NCI-H1048 (cell line): ENCODE results near the gene SEC24D.

Experiments
- DNase-seq: peaks from one replicate; lab custom pipeline; 2025; lab: John Stamatoyannopoulos, UW

SEC24D gene

GRCh38 chr4:118716304-118716703 is 119.6 kb downstream of the SEC24D start:
- no peak for DNase-seq

GRCh38 chr4:118714682-118715081 is 121.2 kb downstream of the SEC24D start:
- DNase-seq: no peak

DNA sequence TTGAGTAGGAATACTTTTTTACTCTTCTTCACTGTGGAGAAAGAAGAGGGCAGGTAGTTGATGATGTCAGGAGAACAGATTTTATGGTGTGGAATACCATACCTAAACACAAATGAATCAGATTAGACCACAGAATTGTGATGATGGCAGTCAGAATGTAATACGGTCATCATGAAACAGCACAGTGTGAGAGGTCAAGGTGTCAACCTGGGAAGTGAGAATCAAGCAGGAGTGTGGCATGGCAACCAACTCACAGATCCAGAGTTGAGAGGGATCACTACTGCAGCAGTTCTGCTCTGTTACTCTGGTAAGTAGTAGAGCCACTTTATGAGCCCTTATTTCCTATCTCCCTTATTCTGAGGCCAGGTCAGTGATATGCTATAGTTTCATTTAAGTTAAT is 123.1 kb downstream of the SEC24D start:
- DNase-seq: no peak

- no peak for DNase-seq
These were observed 124.9 kb downstream of the SEC24D start for GRCh38 chr4:118711052-118711451.

DNA sequence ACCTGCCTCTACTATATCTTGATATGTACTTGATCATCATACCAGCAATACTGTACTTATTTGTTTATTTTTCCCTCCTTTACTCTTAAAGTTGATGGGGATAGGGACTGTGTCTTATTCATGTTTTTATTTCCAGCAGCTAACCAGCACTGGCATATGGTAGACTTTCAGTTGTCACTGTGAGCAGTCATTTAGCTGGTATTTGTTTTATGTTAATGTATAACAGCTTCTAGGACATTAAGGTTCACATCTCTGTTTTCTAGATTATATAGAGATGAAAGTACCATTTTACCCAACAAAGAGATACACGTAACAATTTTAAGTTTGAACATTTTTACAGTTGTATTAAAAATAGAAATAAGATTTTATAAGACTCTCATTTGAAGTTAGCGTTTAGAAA is 132.8 kb downstream of the SEC24D start:
- no peak for DNase-seq

DNA sequence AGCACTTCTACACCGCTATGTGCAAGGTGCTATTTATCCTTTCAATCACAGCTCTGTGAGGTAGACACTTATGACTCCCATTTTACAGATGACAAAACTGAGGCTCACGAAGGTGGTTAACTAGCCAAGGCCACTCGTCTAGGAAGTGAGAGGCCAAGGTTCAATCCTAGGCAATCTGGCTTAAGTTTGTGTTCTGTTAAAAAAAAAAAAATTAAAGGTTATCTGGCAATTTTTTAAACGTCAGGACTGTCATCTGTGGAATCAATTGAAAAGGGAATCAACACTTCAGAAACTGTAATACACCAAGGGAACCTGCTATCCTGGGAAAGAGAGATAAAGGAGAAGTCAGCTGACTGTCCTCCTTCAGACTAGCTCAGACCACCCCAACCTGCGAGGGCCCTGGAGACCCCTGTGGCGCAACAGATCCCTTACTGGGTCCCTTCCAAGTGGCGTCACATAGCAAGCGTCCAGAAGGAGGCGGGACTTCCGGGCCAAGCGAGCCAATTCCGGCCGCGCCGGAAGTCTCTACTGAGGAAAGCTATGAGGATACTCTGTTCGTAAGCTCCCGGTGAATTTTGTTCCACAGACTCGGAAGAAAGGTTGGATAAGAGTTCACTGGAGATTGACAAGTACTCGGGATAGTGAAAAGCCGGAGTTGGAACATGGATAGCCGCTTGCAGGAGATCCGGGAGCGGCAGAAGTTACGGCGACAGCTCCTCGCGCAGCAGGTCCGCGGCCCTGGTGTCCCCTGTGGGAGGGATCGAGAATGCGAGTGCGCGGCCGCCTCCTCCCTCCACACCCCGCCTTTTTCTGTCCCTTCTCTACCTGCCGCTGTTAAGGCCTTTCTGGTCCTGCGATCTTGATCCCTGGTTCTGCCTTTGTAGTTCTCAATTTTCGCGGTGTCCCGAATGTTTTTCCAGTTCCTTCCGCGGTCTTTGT is 150.8 kb downstream of the SEC24D start, which contains the start of gene METTL14:
TSS of gene METTL14 (plus strand) at position 520 of the 939 bp plus-strand sequence. CDS start at position 663, 143 bp downstream.
- peak; percentile 75 for DNase-seq

GRCh38 chr4:118683513-118683912 is 152.4 kb downstream of the SEC24D start:
- no peak for DNase-seq

- no peak for DNase-seq
These were observed 153.0 kb downstream of the SEC24D start for GRCh38 chr4:118682928-118683327.

- no peak for DNase-seq
These were observed 155.1 kb downstream of the SEC24D start for GRCh38 chr4:118680808-118681207.

GRCh38 chr4:118676128-118676527 is 159.8 kb downstream of the SEC24D start:
- no peak for DNase-seq
